ENCODE measurements around the gene DLG2.
"Not testable (repeated sequence)": the region's sequence is repeated elsewhere in the genome, so short reads cannot be mapped to it uniquely, and the experiment has no call there.

Gene DLG2

DNA sequence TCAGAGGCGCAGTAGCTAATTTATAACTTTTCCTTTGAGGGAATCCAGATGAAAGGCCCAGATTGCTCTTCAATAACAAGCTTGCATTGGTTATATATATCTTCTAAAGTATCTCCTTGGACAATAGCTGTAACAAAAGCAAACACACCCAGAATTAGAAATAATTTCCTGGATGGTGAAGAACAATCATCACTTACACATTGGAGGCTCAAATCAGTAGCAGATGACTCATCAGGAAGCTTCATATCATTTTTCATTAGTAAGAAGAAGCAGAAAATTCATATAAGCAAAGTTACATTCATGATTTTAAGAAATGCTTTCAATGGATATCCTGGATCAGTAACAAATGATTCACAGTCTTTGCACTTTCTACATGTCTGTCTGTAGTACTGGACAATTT, 2167.3 kb downstream of the DLG2 start:
- no peak for DNase-seq

DNA sequence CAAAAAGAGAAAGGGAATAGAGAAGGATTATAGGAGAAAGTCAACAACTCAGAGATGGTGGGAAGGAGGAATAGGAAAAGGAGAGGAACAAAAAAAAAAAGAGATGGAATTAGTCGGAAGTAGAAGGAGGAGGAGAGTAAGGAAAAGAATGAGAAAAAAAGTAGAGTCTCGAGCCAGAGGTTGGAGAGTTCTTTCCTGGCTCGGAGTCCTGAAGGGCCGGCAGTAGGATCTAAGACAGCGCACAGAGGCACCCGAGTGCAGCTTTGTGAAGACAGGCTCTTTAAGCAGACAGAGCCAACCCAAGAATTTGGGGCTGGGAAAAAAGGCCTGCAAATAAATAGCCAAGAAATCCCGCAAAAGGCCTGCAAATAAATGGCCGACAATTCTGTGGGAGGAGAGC, 2170.6 kb downstream of the DLG2 start:
- no peak for DNase-seq

DNA sequence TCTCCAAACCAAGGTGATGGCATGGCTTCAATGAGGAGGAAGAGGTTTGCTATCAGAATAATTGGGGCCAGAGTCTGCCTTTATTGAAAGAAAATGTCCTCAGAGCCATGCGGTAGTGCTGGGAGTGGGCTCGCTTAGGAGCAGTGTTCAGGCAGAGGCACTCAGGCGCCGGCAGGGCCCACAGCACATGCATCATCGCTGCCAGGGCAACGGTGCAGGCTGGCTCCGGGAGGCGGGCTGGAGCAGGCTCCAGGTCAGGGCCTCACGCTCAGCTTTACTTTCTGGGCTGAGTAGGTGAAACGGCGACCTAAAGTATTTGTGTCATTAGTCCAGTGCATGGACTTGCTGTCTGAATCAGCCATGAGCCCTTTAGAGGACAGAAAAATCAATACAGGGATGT, 2171.1 kb downstream of the DLG2 start:
- no peak for DNase-seq

DNA sequence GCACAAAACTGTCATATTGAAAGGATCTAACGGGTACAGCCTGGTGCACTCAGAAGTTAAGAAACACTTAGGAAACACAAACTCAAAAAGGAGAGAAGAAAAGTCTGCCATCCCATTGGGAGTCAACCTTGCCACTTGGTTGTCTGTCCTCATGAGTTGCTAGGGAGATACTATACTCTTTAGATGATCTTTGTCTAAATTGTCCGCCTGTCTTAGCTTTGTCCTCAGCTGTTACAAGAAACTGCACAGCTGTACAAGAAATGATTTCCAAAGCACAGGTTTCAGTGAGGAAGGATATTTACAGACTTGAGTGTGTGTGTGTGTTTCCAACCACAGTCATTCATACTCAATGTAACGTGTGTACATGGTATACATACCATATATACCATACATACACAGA, 2171.8 kb downstream of the DLG2 start:
- DNase-seq, result no peak

DNA sequence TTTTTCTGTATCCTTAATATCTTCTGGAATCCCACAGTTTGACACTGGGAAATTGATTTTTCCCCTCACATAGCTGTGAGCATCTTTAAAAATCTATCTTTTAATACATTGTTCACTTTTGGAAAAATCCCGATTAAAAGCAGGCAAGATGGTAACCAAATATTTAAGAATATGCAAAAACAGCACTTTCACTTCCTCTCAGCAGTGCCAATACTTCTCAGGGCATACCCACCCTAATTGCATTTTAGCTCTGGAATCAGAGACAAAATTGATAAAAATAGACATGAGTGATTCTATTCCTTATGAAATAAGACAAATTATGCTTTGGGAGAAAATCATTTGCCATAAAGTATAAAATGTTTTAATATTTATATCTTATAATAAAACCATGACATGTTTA, 2172.5 kb downstream of the DLG2 start:
- no peak for DNase-seq

DNA sequence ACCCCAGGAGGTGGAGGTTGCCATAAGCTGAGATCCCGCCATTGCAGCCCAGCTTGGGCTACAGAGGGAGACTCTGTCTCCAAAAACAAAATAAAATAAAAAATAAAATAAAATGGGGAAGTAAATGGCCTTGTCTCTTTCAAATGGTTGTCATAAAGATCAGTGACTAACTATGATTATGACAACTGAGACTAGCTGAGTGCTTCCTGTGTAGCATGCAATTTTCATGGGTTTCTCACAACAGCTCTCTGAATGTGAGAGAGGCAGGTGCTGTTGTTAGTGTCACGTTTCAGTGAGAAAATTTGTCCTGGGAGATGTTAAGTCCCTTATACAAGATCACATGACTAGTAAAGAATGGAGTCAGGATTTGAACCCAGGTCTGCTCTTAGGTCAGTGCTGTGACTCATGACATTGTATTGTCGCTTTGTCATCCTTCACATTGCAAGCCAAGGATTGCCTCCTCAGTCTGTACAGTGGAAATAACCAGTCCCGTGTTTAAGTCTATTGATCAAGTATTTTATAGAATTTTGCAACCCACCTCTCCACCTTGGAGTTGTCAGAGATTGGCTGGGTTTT, 2177.7 kb downstream of the DLG2 start:
- no peak for DNase-seq

DNA sequence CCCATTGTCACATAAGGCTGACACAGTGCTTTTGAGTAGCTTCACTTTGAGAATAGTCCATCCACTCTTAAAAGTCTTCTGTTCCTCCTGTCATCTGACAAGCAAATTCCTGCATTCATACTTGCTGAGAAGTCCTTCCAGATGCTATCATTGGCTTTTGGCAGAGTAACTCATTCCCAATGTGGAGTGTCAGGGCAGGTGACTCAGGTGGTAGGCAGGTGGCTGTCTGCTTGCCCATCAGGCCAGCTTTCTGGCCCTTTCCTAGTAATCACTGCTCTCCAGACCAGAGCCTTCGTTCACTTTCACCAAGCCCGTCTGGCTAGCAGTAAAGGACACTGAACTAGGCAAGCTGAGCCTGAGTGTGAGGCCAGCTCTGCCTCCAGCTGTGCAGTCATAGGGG, 2178.5 kb downstream of the DLG2 start:
- no peak for DNase-seq

DNA sequence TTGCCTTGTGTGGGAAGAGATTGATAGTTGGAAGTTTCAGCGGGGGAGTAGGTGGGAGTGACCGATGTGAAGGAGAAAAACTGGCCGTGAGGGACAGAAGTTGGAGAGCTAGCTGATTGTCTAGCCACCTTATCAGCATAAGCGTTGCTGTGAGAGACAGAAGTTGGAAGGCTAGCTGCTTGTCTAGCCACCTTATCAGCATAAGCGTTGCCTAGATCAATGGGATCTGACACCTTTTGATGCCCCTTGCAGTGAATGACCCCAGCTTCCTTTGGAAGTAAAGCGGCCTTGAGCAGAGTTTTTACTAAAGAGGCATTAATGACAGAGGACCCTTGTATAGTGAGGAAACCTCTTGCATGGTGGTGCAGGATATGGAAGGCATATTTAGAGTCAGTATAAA, 2183.3 kb downstream of the DLG2 start:
- DNase-seq, result not testable (repeated sequence)

DNA sequence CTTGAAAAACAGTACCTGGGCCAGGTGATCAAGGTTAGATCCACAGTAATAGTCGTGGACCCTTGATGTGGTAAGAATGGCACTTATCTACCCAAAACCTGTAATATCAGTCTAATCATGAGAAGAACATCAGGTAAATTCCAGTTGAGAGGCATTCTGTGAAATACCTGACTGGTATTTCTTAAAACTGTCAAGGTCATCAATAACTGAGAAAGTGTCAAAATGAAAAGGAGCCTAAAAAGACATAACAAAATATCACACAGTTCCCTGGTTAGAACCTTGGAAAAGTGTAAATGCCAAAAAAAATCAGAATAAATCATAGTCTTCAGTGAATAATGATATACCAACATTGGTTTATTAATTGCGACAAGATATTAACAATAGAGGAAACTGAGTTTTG, 2185.5 kb downstream of the DLG2 start:
- DNase-seq, result no peak

DNA sequence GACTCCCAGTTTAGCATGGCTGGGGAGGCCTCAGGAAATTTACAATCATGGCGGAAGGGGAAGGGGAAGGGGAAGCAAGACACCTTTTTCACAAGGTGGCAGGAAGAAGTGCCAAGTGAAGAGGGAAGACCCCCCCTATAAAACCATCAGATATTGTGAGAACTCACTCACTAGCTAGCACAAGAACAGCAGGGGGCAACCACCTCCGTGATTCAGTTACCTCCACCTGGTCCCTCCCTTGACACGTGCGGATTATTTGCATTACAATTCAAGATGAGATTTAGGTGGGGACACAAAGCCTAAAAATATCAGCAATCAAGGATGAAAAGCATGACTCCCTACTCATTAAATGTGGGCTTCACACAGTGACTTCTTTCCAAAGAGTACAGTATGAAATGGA, 2186.0 kb downstream of the DLG2 start:
- no peak for DNase-seq

DNA sequence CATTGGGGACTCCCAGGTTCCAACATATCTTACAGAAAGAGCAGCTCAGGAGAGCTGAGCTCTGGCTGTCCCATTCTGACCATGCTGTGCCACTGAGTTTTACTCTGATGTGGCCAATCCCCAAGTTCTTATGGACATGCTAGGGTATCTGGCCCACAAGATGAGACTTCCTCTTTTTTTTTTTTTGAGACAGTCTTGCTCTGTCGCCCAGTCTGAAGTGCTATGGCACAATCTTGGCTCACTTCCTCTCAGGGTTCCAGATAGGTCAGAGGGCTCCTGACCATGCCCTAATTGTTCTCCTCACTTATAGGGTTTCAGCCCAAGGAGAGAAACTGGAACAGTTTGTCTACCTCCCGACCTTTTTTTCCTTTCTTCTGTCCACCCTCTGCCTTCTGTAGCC, 2188.7 kb downstream of the DLG2 start:
- no peak for DNase-seq

DNA sequence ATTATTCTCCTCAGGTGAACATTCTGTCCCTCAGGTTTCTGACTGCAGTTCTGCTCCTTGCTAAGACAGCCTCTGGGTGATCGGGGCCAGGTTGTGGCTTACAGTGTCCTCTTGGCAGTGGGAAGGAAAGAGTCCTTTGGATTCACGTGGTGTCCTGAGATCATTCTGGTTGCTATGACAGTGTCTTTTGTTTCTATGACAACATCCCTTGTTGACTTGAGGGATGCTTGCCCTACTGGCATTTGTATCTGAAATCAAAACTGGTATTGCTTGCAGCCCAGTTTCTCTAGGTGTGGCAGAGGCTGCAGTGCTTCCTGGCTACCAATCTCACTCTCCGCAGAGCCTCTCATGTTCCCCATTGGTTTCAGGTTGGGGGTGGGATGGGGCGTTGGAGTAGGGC, 2189.2 kb downstream of the DLG2 start:
- no peak for DNase-seq

DNA sequence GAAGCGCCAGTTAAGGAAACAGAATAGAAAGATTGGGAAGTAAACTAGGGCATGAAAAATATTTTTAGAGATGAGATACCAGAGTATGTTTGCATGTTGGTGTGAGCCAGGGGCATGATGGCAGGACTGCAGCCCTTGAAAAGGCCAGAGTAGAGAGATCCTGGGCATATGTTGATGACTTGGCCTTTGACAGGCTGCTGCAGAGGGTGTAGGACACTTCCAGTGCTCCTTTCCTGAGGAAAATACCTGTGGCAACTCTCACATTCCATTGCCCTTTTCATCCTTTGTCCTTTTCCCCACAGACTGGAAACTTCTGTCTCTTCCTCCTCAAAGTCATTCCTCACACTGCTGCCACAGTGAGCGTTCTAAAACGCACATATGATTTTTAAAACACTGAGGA, 2190.3 kb downstream of the DLG2 start:
- DNase-seq, result no peak

DNA sequence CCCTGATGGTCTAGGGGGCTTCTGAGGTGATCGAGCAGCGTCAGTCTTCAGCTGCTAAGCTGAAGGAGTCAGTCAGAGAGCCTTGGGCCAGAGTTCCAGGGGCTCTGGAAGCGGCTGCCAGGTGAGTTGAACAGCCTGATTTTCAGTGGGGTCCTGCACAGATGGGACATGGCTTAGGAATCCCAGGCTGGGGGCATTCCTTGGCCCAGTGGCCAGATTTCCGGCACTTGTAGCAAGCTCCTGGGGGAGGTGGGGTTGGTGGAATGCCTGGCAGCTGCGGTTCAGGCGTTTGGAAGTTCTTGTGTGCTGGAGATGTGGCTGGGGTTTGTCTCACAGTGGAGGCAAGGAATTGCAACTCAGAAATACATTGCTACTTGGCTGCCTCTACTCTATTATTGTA, 2192.3 kb downstream of the DLG2 start:
- not testable (repeated sequence) for DNase-seq

DNA sequence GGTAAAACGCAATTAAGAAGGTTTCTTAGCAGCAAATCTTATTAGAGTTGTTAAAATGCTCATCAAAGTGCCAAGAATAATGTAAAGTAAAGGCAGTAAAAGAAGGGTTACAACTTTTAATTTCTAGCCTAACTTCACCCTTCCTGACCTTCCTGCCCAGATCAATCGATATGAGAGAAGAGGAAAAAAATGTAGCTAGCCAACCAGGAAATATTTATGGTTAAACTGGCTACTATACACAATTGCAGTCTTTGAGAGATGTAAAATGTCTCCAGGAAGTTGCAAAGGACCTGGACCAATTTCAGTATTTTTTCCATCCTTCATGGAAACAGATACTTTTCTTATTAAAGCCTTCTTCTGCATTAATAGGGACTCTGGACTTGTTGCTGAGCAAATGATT, 2199.2 kb downstream of the DLG2 start:
- no peak for DNase-seq

DNA sequence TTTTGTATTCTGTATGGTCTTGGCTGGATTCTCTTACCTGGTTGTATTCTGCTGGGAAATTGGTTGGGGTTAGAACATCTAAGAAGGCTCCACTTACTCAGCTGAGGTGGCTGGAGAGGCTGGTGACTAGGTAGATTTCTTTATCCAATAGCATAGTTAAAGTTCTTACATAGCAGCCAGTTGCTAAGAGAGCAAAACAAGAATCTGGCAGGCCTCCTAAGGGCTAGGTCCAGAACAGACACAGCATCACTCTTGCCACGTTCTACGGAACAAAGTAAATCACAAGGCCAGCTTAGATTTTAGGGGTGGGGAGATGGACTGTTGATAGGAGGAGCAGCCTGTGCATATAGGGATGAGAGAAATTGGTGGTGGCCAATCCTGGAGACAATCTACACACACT, 2199.6 kb downstream of the DLG2 start:
- no peak for DNase-seq

DNA sequence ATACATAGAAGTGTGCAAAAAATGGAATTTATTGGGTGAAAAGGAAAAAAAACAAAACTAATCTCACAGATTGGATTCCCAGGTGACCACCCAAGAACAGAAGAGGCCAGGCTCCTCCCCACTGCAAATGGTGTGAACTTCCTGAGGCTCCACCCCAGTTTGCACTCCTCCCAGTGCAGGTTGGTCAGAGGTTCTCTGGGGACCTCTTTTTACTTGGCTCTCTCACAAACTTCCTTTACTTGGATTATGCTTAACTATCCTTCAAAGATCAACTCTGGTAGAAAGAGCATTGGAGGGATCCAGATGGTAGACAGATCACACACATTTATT, 2202.0 kb downstream of the DLG2 start:
- DNase-seq, result no peak

DNA sequence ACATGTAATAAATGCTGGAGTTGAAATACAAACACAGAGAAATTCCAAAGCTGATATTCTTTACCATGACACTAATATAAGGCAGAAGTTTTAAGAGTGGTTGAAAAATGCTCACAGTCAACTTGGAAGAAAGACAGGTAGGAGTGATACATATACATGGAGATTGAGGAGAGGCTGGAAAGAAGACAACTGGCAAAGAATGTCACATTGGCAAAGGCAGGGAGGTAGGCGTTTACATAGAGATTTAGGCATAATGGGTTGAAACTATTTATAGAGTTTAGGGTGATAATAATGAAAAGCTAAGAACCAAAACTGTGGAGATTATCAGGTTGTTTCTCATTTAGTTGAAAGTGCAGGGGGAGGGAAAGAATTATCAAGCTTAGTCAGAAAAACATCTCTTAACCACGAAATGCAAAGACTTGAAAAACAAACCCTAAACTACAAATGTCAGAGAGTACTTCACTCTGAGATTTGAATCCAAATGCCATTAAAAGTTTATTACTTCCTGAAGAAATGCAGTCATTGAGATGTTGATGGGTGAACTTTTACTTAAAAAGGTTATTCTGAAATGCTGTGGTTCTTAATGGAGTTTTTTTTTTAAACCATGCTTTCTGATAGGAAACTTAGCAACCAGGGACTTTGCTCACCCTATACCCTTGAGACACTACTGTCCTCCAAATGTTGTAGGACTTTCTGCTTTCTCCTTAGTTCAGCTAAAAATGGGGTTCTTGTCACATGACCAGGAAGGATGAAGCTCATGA, 2202.6 kb downstream of the DLG2 start:
- DNase-seq, result no peak

DNA sequence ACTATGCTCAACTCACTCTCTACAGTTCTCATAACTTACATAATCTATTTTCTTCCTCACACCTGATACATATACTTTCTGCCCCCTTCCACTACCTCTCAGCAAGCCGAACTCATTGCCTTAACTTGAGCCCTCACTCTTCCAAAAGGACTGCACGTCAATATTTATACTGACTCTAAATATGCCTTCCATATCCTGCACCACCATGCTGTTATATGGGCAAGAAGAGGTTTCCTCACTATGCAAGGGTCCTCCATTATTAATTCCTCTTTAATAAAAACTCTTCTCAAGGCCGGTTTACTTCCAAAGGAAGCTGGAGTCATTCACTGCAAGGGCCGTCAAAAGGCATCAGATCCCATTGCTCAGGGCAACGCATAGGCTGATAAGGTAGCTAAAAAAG, 2204.5 kb downstream of the DLG2 start:
- DNase-seq, result not testable (repeated sequence)

DNA sequence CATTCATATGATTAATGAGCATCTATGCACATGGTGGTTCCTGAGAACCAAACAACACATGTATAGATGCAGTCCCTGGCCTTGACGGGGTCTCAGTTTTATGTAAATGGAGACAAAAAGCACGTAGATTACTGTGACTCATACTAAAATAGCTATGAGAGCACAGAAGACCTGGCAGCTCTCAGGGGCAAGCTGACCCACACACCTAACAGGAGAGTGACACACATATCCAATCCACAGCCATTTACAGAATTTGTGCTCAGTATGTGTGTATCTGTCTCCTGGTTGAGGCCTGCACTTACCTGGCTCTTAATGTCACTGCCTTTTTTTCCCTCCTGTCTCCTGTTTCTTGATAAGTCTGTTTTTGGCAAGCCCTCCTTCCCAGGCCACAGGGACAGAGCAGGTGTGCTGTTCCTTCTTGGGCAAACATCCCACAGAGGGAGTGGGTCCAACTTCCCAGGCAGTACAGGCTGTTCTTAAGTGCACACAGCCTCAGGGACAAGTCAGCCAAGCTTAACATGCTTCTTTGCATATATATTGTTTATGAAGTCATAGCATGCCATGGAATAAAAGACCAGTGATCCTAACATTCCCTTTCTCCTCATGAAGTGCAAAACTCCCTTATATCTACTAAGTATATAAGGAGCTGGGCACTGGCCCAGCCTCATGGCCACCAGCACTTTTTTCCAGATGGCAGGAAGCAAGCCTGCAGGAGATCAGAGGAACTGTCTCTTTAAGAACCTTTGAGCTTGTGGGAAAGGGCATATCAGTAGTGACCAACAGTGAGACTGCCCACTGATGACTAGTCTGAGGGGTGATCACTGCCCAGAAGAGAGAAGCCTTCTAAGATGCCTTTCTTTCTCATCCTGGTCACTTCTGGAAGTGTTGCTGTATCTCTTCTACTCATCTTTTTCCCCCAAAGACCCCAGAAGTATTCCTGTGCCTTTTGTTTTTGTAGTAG, 2216.3 kb downstream of the DLG2 start:
- no peak for DNase-seq

DNA sequence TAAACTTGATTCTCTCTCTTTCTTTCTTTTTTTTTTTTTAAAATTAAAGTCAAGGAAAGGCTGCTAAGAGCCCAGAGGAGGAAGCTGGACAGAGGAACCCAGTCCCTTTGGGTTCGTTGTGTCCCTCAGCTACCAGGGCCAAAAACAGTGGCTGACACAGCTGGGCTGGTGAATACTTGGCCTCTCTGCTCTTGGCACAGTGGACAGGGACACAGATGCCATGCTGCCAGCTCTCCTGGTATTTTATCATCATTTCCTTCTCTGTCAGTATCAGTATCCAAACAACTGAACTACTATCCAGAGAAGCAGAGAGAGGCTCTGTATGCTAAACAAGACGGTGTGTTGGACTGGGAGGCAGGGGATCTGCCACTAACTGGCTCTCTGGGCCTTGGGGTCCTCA, 2217.3 kb downstream of the DLG2 start:
- DNase-seq, result no peak

DNA sequence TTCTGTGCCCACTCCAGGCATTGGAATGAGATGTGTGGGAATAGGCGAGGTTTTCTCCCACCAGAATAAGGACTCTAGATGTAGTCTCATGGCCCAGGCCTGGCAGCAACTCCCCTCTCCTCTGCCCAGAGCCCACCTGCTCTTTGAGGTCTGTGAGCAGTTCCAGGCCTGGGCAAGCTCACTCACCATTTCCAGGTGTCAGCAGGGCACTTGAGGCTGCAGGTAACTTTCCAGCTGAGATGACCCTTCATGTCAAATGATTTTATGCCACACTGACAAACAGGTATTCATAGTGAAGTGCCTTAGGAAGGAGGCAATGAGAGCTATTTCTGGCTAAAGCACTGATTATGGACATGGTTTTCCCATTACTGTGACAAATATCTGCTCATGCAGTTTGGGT, 2217.7 kb downstream of the DLG2 start:
- no peak for DNase-seq

DNA sequence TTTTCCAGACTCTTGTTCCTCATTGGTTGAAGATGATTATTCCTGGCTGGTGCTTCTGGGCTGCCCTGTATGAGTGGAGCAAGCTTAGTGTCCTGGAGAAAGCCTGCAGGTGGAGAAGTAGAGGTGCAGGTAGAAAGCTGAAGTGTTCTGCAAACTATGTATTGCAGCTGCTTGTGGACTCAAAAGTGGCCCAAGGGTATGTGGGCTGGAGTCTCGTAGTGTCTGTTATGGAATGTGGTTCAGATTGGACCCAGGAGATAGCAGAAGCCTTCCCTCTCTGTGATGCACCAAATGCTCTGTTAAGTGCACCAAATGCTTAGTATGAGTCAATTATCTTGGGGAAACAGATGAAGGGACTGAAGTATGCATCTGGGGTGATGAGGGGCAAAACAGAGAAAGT, 2218.2 kb downstream of the DLG2 start:
- no peak for DNase-seq

Data from stimulated activated CD4-positive, alpha-beta T cell treated with anti-CD3 and anti-CD28 coated beads, Interleukin-1b, Interleukin-23, amount 100 ng/mL, for 48 hours (primary cell).